Breast epithelium (tissue), 4 donors: ENCODE measurements around the gene HYPK. TPM values are rescaled to one million over a fixed set of nuclear protein-coding genes. Genes with fewer than 3 reads are reported as not detected.
A peak's percentile ranks its signal among the peaks of the same experiment; 100 is the strongest.

Source experiments
- DNase-seq, 2 donors: peaks; one replicate each; pipeline ENCODE4 v3.0.0-alpha.2; 2019; ENCODE audit warnings: low spot score in 2 of 2
- H3K27ac ChIP-seq, 2 donors: fragments of 200-600 bp; sonication (generic) in 1 of 2; one replicate each; pipeline ENCODE4 v1.5.1; 2016 to 2019; ENCODE audit warnings: mild to moderate bottlenecking in 1 of 2
- H3K27me3 ChIP-seq, 2 donors: fragments of 200-600 bp; sonication (generic) in 1 of 2; one replicate each; pipeline versions ENCODE4 v1.5.1 to v1.6.0; 2017 to 2019; ENCODE audit warnings: control low read depth in 1 of 2, mild to moderate bottlenecking in 1 of 2
- H3K36me3 ChIP-seq: fragments of 200-600 bp; one replicate; pipeline ENCODE4 v1.5.1; 2019
- H3K4me1 ChIP-seq, 2 donors: fragments of 200-600 bp; sonication (generic); one replicate each; pipeline ENCODE4 v1.5.1; 2016 to 2019; ENCODE audit warnings: control low read depth in 1 of 2
- H3K4me3 ChIP-seq, 3 donors: fragments of 200-600 bp; sonication (generic); 1 replicate in 2 of 3; 2 replicates in 1 of 3; pipeline ENCODE4 v1.5.1; 2016 to 2019; ENCODE audit warnings: mild to moderate bottlenecking in 3 of 3, moderate library complexity in 2 of 3
- H3K9me3 ChIP-seq, 2 donors: fragments of 200-600 bp; sonication (generic) in 1 of 2; one replicate each; pipeline ENCODE4 v1.5.1; 2016 to 2019; ENCODE audit warnings: control low read depth in 1 of 2
- POLR2A ChIP-seq: fragments of 450-650 bp; IDR thresholded peaks from one replicate; pipeline ENCODE4 v1.6.1; 2016; ENCODE audit warnings: antibody characterized with exemption, mild to moderate bottlenecking, moderate library complexity
- POLR2AphosphoS5 ChIP-seq, 3 donors: sonication (generic); formaldehyde crosslinking; IDR thresholded peaks; one replicate each; pipeline ENCODE4 v1.6.1; 2017; ENCODE audit warnings: antibody characterized with exemption in 3 of 3
- intact Hi-C: fragments of 100-400 bp; cut with DNase I; formaldehyde crosslinking; loops from one replicate; pipeline ENCODE4 v1.15.1; 2023; ENCODE audit warnings: low total_unique reads
- total RNA-seq, 3 donors: library from RNA; depleted of rRNA; stranded (reverse); fragments of >200 nt; gene quantifications; one replicate each; pipeline ENCODE4 v1.1.0, GENCODE V29; 2016
- TF ChIP-seq, protein P1 (sequence below), 3 donors: fragments of 450-650 bp; IDR thresholded peaks; one replicate each; pipeline ENCODE4 v1.5.1; 2016 to 2017; ENCODE audit warnings: antibody characterized with exemption in 3 of 3, mild to moderate bottlenecking in 3 of 3, moderate library complexity in 3 of 3

HYPK gene, protein sequence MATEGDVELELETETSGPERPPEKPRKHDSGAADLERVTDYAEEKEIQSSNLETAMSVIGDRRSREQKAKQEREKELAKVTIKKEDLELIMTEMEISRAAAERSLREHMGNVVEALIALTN
- 10 to 100 TPM in 2 of 3 donors, 1 to 10 TPM in 1; 9.5 to 17.7 (median 11.2) TPM for total RNA-seq

DNA sequence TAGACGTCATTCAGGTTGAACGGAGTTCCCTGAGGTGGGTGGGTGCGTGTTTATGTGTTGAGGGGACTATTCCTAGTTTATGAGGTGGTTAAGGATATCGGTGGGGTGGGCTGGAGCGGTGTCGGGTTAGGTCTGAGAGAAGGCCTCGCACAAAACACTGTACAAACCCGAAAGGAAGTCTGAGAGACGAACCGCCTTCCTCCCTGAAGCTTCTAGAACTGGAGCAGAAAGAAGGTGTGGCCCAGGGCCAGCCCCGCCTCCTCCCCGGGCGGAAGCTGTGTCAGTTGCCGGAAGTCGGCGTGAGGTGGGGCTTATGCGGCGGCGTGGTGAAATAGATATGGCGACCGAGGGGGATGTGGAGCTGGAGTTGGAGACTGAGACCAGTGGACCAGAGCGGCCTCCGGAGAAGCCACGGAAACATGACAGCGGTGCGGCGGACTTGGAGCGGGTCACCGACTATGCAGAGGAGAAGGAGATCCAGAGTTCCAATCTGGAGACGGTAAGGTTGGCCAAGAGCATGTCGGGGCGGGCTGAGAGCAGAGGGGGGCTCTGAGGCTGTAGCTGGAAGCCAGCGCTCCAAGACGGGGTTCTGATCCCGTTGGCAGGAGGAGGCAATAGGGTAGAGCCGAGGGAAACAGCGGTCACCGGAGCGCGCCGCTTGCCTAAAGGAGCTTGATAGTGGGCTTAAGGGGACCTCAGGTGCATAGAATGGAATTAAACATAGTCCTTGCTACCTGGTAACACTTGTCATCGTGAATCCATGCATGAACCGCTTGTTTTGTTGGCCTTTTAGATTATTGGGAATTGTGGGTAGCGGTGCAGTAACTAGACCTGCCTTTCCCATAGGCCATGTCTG, at the start of gene HYPK:
Gene HYPK, plus strand, starts transcription at position 314 of the 856 bp plus-strand sequence. Its CDS starts 24 bp downstream, at position 338.
- Histone ChIP-seq H3K4me1 (peaks cover 5 to 10% of the 10 kb centered on the region in 2 donors), H3K27me3 (no peaks in the 10 kb centered on the region), H3K4me3 (peak within 1 kb of the TSS; percentile 74 to 95 (median 91)), H3K27ac (peak within 1 kb of the TSS; percentile 93 to 96), H3K9me3 (no peaks in the 10 kb centered on the region), H3K36me3 (peaks cover 4% of the 10 kb centered on the region)
- intact Hi-C loops, result no loop called here
- TF ChIP-seq, protein P1, sequence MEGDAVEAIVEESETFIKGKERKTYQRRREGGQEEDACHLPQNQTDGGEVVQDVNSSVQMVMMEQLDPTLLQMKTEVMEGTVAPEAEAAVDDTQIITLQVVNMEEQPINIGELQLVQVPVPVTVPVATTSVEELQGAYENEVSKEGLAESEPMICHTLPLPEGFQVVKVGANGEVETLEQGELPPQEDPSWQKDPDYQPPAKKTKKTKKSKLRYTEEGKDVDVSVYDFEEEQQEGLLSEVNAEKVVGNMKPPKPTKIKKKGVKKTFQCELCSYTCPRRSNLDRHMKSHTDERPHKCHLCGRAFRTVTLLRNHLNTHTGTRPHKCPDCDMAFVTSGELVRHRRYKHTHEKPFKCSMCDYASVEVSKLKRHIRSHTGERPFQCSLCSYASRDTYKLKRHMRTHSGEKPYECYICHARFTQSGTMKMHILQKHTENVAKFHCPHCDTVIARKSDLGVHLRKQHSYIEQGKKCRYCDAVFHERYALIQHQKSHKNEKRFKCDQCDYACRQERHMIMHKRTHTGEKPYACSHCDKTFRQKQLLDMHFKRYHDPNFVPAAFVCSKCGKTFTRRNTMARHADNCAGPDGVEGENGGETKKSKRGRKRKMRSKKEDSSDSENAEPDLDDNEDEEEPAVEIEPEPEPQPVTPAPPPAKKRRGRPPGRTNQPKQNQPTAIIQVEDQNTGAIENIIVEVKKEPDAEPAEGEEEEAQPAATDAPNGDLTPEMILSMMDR (IDR thresholded peaks at IDR 0.05), result no peak
- peak; percentile 47 for TF ChIP-seq POLR2A
- peak; percentile 73 to 89 (median 85) for TF ChIP-seq POLR2AphosphoS5 (IDR thresholded peaks at IDR 0.05)
- DNase-seq, result peak; percentile 92 to 93

DNA sequence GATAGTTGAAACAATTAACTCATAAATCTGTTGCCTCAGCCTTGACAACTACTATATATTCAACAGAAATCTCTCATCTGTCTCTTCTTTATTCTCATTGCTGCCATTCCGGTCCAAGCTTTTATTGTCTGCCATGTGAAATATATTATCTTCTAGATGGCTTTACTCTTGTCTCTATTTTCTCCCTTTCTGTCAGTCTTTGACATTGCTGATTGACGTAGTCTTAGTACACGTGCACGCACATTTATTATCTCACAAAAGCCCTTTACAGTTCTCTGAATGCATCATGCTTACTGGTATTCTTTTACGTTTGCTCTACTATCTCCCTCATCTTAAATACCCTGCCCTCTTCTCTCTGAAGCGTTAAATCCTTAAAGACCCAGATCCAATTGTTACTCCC, 48.5 kb upstream of the HYPK start:
- Histone ChIP-seq H3K9me3 (no peaks in the 10 kb centered on the region), H3K27me3 (no peaks in the 10 kb centered on the region), H3K4me1 (no peaks in the 10 kb centered on the region), H3K4me3 (no peak overlapping the region), H3K27ac (no peak overlapping the region), H3K36me3 (no peaks in the 10 kb centered on the region)
- TF ChIP-seq POLR2AphosphoS5 (IDR thresholded peaks at IDR 0.05), result no peak
- TF ChIP-seq, protein P1 (IDR thresholded peaks at IDR 0.05), result no peak
- TF ChIP-seq POLR2A, result no peak
- no peak for DNase-seq
- intact Hi-C loops, result no loop called here

- Histone ChIP-seq H3K27ac (no peak overlapping the region), H3K9me3 (no peaks in the 10 kb centered on the region), H3K4me1 (no peaks in the 10 kb centered on the region), H3K36me3 (peaks cover 5% of the 10 kb centered on the region), H3K27me3 (no peaks in the 10 kb centered on the region), H3K4me3 (no peak overlapping the region)
- no peak for DNase-seq
- intact Hi-C loops, result no loop called here
- TF ChIP-seq POLR2AphosphoS5 (IDR thresholded peaks at IDR 0.05) (no peak), POLR2A (no peak)
- TF ChIP-seq, protein P1 (IDR thresholded peaks at IDR 0.05), result no peak
Measured at GRCh38 chr15:43762824-43763223, 37.6 kb upstream of the HYPK start.

DNA sequence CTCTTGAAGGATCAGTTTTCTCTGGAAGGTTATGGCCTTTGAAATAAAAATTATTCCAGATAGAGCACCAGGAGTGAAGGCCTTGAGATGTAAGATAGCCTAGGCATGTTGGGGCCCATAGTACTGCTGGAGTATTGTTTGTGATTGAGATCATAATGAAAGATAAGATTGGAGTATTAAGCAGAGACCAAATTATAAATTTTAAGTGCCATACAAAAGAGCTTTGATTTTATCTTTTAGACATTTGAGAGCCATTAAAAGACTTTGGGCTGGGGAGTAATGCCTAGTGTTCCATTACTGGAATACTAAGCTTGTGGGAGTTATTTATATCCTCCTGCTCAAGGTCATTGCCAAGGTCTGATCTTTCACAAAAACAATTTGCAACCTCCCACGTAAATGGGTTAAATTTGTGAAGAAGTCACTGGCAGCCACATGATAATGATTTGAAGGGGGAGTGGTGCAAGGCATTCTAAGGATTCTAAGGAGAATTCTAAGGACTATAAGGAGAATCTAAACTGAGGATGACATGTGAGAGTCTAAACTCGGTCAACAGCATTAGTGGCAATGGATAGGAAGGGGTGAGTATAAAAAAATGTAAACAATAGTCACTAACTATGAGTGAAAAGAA, 36.5 kb upstream of the HYPK start:
- H3K36me3 ChIP-seq, result peaks cover 5% of the 10 kb centered on the region
- TF ChIP-seq POLR2A, result no peak
- TF ChIP-seq POLR2AphosphoS5 (IDR thresholded peaks at IDR 0.05), result no peak
- TF ChIP-seq, protein P1 (IDR thresholded peaks at IDR 0.05), result no peak
- intact Hi-C loops, result no loop called here
- H3K4me1 ChIP-seq, result no peaks in the 10 kb centered on the region
- no peak overlapping the region for H3K4me3 ChIP-seq
- no peaks in the 10 kb centered on the region for H3K9me3 ChIP-seq
- H3K27ac ChIP-seq, result no peak overlapping the region
- no peaks in the 10 kb centered on the region for H3K27me3 ChIP-seq
- DNase-seq, result no peak
